Measurements from ENCODE around the gene GADD45B. TPM values are rescaled to one million over a fixed set of nuclear protein-coding genes. Genes with fewer than 3 reads are reported as not detected.

The GADD45B gene
- total RNA-seq, 4 donors from 2014 or later: 52.5 to 134 (median 68.7) TPM

DNA sequence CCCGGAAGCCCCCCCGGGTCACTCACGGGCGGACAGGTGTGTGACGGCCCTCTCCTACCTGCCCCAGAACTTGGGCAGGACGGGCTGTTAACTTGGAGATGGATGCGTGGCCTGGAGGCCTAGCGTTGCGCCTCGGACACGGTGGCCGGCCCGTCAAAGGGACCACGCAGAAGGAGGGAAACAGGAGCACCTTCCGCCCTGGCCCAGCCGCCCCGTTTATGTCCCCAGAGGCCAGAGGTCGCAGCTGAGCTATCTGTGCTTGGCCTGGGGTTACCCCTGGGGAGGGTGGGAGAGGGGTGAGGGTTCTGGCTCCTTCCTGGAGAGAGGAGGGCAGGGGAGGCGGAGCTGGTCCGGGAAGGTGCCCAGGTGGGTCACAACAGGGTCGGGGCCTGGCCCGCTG lies 35.6 kb downstream of the GADD45B start:
- no peak for TF ChIP-seq POLR2A (IDR thresholded peaks at IDR 0.05)
- TF ChIP-seq, protein P1, sequence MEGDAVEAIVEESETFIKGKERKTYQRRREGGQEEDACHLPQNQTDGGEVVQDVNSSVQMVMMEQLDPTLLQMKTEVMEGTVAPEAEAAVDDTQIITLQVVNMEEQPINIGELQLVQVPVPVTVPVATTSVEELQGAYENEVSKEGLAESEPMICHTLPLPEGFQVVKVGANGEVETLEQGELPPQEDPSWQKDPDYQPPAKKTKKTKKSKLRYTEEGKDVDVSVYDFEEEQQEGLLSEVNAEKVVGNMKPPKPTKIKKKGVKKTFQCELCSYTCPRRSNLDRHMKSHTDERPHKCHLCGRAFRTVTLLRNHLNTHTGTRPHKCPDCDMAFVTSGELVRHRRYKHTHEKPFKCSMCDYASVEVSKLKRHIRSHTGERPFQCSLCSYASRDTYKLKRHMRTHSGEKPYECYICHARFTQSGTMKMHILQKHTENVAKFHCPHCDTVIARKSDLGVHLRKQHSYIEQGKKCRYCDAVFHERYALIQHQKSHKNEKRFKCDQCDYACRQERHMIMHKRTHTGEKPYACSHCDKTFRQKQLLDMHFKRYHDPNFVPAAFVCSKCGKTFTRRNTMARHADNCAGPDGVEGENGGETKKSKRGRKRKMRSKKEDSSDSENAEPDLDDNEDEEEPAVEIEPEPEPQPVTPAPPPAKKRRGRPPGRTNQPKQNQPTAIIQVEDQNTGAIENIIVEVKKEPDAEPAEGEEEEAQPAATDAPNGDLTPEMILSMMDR (IDR thresholded peaks at IDR 0.05): no peak
- no peak for TF ChIP-seq EP300 (IDR thresholded peaks at IDR 0.05)
- no peak for TF ChIP-seq POLR2AphosphoS5 (IDR thresholded peaks at IDR 0.05)
- Histone ChIP-seq H3K27me3 (peaks cover 9% of the 10 kb centered on the region), H3K4me1 (peaks cover 20% of the 10 kb centered on the region), H3K36me3 (no peaks in the 10 kb centered on the region), H3K9me3 (no peaks in the 10 kb centered on the region), H3K4me3 (no peak overlapping the region), H3K27ac (no peak overlapping the region)
- WGBS: 72% methylated on average over 5 of the region's 22 CpGs
- DNase-seq (ENCODE audit: low spot score in 2 of 2): no peak

DNA sequence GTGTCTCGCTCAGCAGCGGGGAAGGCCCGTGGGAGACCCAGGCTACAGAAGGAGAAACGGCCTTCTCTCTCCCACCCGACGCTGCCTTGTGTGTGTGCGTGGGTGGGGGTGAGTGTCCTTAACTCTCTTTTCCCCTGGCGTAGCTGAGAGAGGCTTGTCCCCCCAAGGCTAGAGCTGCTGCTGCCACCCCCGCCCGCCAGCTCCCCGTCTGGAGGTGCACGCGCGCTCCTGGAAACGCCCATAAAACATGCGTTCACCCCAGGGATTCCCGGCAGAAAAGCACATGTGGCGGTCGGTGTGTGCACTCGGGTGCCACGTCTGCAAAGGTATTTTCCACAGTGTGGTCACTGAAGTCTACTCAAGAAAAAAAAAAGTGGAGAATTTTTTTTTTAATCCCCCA lies 36.1 kb downstream of the GADD45B start:
- H3K9me3 ChIP-seq: no peaks in the 10 kb centered on the region
- WGBS: 78% methylated on average over 21 of the region's 21 CpGs

DNA sequence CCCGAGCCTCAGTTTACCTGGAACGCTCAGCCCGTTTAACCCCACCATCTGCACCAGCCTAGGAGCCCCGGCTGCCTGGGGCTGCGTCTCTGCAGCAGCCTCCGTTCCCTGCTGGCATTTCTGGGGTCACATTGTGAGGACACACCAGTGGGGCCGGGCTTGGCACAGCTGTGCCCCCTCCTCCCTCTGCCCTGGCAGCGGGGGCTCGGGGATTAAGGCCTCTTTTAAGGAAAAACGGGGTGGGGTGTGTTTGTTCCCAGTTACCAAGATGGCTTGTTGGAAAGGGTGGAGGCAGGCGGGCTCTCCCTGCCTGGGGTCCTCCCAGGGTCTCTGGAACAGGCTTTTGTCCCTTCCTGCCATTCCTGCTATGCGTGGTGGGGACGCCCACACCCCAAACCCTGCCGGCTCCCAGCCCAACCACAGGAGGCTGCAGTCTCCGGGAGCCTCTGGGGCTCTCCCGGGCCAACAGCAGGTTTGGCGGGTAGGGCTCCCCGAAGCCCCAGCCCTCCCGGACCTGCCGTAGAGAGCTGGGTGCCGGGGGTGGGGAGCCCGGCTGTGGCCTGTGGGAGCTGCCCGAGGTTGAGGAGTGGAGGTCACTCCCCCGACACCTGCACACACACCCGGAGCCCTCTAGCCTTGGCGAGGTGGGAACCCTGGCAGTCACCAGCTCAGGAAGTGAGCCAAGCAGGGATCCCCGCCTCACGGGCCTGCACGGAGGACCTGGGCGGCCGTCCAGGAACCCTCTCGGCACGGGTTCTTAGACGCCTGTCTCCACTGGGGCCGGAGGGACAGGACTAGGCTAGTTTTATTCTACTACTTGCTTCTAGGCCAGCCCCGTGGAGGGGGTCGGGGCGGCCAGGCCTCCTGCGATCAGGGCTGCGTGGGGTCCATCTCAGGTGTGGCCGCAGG lies 36.9 kb downstream of the GADD45B start:
- 48% methylated on average over 23 of the region's 41 CpGs for WGBS
- peaks cover 9% of the 10 kb centered on the region for H3K27me3 ChIP-seq
- no peak for DNase-seq (ENCODE audit: low spot score in 2 of 2)
- no peaks in the 10 kb centered on the region for H3K9me3 ChIP-seq
- TF ChIP-seq POLR2A (IDR thresholded peaks at IDR 0.05): no peak
- no peak for TF ChIP-seq EP300 (IDR thresholded peaks at IDR 0.05)
- TF ChIP-seq POLR2AphosphoS5 (IDR thresholded peaks at IDR 0.05): no peak
- TF ChIP-seq, protein P1 (IDR thresholded peaks at IDR 0.05): no peak
- no peak overlapping the region for H3K4me3 ChIP-seq
- H3K4me1 ChIP-seq: peaks cover 12% of the 10 kb centered on the region
- H3K27ac ChIP-seq: no peak overlapping the region
- no peaks in the 10 kb centered on the region for H3K36me3 ChIP-seq

More for the DNA sequence above, 36.1 kb downstream of the GADD45B start:
- Histone ChIP-seq H3K4me1 (peaks cover 20% of the 10 kb centered on the region), H3K4me3 (no peak overlapping the region), H3K27ac (no peak overlapping the region), H3K36me3 (no peaks in the 10 kb centered on the region), H3K27me3 (peaks cover 9% of the 10 kb centered on the region)
- DNase-seq (ENCODE audit: low spot score in 2 of 2): no peak
- TF ChIP-seq POLR2A (IDR thresholded peaks at IDR 0.05) (no peak), EP300 (IDR thresholded peaks at IDR 0.05) (no peak), POLR2AphosphoS5 (IDR thresholded peaks at IDR 0.05) (no peak)
- TF ChIP-seq, protein P1 (IDR thresholded peaks at IDR 0.05): no peak

DNA sequence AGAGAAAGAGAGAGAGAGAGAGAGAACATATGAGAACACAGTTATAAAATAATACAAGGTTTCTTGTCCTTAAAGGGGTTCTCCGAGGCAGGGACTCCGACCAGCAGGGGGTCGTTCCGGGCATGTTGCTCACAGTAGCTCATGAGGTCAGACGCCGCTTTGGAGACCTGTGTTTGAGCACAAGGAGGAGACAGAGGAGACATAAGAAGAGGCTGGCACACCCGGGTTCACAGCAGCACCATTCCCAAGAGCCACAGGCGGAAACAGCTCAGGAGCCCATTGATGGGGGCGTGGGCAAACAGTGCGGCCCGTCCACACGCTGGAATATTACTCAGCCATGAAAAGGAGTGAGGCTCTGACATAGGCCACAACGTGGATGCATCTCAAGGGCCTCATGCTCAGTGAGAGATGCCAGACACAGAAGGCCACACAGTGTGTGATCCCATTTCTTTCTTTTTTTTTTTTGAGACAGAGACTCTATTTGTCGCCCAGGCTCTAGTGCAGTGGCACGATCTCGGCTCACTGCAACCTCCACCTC lies 39.1 kb downstream of the GADD45B start:
- no peak for DNase-seq (ENCODE audit: low spot score in 2 of 2)
- Histone ChIP-seq H3K4me3 (no peak overlapping the region), H3K9me3 (no peaks in the 10 kb centered on the region), H3K27me3 (peaks cover 9% of the 10 kb centered on the region), H3K36me3 (no peaks in the 10 kb centered on the region), H3K27ac (no peak overlapping the region), H3K4me1 (peaks cover 12% of the 10 kb centered on the region)
- TF ChIP-seq, protein P1 (IDR thresholded peaks at IDR 0.05): no peak
- TF ChIP-seq POLR2AphosphoS5 (IDR thresholded peaks at IDR 0.05) (no peak), POLR2A (IDR thresholded peaks at IDR 0.05) (no peak), EP300 (IDR thresholded peaks at IDR 0.05) (no peak)
- WGBS: 91% methylated on average over 16 of the region's 16 CpGs

DNA sequence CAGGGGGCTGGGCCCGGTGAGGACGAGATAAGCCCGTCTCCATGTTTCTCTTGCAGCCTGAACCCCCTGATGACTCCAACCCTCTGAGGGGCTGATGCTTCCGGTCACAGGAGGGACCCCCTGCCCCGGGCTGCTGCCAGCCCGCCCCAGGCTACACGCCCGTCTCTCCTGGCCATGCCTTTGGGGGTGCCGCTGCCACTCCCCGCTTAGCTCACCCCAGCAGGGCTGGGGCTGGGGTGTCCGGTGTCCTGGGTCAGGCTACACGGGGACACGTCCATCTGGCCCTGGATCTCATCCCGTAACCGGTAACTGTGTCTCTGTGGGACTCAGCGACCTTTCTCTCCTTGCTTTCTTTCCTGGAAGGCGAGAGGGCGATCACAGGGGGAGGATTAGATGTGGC lies 40.8 kb downstream of the GADD45B start:
- H3K4me3 ChIP-seq: no peak overlapping the region
- no peak for DNase-seq (ENCODE audit: low spot score in 2 of 2)
- H3K27me3 ChIP-seq: peaks cover 9% of the 10 kb centered on the region
- no peaks in the 10 kb centered on the region for H3K36me3 ChIP-seq
- WGBS: 86% methylated on average over 16 of the region's 18 CpGs
- no peak overlapping the region for H3K27ac ChIP-seq
- H3K9me3 ChIP-seq: no peaks in the 10 kb centered on the region
- no peak for TF ChIP-seq POLR2A (IDR thresholded peaks at IDR 0.05)
- TF ChIP-seq, protein P1 (IDR thresholded peaks at IDR 0.05): no peak
- TF ChIP-seq POLR2AphosphoS5 (IDR thresholded peaks at IDR 0.05): no peak
- no peak for TF ChIP-seq EP300 (IDR thresholded peaks at IDR 0.05)
- peaks cover 12% of the 10 kb centered on the region for H3K4me1 ChIP-seq

All from suprapubic skin (tissue), 4 donors.